Head of caudate nucleus (tissue), 42 donors: ENCODE data around the gene SARNP.
A peak's percentile ranks its signal among the peaks of the same experiment; 100 is the strongest.

ENCODE experiments used
- DNase-seq, 42 donors: peaks; one replicate each; pipeline versions ENCODE4 v3.0.0 to v3.0.0-alpha.2; 2020 to 2021; ENCODE audit warnings: mixed read lengths in 7 of 42
- intact Hi-C: fragments of 100-400 bp; cut with DNase I; formaldehyde crosslinking; loops from one replicate; pipeline ENCODE4 v1.15.0; 2022

Gene SARNP

GRCh38 chr12:55733858-55734257 is 83.7 kb downstream of the SARNP start:
- no peak for DNase-seq
- intact Hi-C loops: no loop called here

DNA sequence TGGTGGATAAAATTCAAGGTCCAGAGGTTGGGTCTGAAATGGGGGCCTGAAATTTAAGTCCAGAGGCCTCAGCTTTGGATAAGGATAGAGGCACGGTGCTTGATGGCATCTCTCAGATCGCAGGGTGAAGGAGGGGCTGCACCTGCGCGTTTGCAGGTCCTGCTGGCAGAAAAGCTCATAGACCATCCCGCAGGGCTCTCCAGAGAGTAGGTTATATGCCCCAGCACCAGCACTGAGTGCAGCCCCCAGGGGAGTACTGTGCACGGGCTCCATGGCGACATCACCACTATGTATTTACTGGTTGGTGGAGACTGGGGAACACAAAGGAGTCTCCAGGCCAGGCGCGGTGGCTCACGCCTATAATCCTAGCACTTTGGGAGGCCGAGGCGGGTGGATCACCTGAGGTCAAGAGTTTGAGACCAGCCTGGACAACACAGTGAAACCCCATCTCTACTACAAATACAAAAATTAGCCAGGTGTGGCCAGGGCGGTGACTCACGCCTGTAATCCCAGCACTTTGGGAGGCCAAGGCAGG is 84.4 kb downstream of the SARNP start:
- intact Hi-C loops: no loop called here
- DNase-seq: no peak

- intact Hi-C loops: no loop called here
- no peak for DNase-seq
Observed at GRCh38 chr12:55732288-55732687, 85.2 kb downstream of the SARNP start.

GRCh38 chr12:55729819-55730818 is 87.4 kb downstream of the SARNP start:
- DNase-seq: peak in 41 of 42 donors; percentile 42 to 90 (median 75)
- intact Hi-C loops: loop anchor here (5.0 kb wide), 1 partner anchor 197 kb away; the partner anchor contains the start of gene PYM1

DNA sequence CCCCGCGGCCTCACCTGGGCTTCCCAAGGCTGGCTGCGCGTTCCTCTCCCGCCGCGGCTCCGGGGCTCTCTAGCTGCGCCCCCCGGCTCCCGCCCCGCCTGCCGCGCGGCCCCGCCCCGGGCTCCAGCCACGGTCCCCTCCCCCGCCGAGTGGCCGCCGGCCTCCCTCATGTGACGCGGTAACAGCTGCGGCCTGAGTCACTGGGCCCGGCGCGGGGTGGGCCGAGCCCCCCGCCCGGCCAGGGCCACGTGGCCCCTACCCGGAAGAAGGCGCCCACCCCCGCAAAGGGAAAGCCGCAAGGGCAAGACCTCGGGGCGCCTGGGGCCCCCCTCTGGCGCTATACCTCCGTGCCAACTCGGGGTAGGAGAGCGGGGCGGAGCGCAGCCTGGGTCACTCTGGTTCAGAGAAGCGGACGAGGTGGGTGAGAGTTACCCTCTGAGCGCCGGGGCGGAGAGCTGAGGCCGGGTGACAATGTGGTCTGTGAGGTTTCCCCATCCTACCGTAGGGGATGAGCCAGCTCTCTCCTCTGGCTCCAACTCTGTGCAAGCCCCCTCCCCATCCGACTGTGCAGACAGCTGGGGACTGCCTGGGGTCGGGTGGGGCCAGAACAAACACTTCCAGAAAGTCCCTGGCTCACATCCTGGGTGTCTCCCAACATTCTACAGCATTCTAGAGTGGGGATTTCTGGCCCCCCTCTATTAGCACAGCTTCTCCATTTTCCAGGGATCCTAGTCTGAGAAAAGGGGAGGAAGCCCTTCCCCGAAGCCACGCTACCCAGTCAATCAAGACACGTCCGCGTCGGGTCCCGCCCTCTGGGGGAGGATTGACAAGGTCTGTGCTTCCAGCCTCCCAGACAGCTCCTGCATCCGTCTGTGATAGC is 88.3 kb downstream of the SARNP start, which contains the start of gene CD63:
Gene CD63 (minus strand): TSS at position 71 of the 880 bp plus-strand sequence. CDS start 668 bp downstream, outside the sequence.
- intact Hi-C loops: loop anchor here (5.0 kb wide), 1 partner anchor 198 kb away; the partner anchor contains the start of gene PYM1
- peak; percentile 86 to 98 (median 94) for DNase-seq

DNA sequence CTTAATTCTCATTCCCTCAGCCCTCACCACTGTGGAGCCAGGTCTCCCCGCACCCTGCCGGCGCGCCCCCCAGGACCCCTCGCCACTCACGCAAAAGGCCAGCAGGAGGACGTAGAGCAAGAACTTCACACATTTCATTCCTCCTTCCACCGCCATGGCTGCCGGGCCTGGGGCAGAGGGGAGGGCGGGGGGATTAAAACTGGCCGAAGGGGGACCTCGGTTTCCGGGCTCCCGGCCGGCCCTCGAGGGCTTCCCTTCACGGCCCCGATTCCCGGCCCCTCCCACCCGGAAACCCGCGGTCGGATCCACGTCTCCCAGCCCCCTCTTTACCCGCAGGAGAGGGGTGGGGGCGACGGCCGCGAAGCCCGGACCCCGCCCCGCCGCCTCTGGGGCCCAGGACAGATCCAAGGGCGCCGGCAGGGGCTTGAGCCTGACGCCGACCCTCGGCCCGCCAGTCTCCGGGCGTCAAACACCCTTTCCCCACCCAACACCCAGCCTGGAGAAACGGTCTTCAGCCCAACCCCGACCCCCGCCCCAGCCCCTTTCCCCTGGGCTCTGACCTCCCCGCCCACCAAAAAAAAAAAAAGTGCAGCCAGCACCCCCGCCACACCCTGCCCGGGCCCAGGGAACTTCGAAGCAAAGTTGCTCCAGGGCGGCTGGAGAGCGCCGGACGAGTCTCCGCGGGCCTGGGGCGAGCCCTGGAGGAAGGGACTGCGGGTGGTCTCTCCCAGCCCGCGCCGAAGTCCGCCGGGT is 89.2 kb downstream of the SARNP start:
- peak; percentile 52 to 91 (median 78) for DNase-seq
- intact Hi-C loops: loop anchor here (5.0 kb wide), 1 partner anchor 199 kb away; the partner anchor contains the start of gene PYM1

GRCh38 chr12:55727643-55728185 is 89.8 kb downstream of the SARNP start:
- peak in 10 of 42 donors; percentile 26 to 75 (median 44) for DNase-seq

GRCh38 chr12:55726971-55727370 is 90.6 kb downstream of the SARNP start:
- peak in 1 of 42 donors; percentile 27 for DNase-seq

More at GRCh38 chr12:55727643-55728185, 89.8 kb downstream of the SARNP start:
- intact Hi-C loops: loop anchor here (5.0 kb wide), 1 partner anchor 200 kb away; the partner anchor contains the start of gene PYM1

DNA sequence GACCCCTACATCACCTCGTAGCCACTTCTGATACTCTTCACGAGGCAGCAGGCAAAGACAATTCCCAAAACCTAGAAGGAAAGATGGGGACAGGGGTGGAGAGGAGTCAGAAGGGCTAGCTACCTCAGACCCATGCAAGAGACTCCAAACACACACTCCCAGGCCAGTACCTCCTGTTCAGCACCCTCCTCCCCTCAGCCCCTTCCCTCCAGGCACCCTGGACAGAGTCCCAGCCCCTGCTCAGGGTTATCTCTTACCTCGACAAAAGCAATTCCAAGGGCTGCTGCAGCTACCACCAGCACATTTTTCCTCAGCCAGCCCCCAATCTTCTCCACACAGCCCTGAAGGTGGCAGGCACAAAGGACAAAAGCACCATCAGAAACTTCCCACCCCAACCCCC is 92.0 kb downstream of the SARNP start:
- peak in 2 of 42 donors; percentile 7 to 8 for DNase-seq
- intact Hi-C loops: loop anchor here (5.0 kb wide), 1 partner anchor 202 kb away; the partner anchor contains the start of gene PYM1

More at GRCh38 chr12:55726971-55727370, 90.6 kb downstream of the SARNP start:
- intact Hi-C loops: loop anchor here (5.0 kb wide), 1 partner anchor 200 kb away; the partner anchor contains the start of gene PYM1

GRCh38 chr12:55724940-55725309 is 92.6 kb downstream of the SARNP start:
- peak in 2 of 42 donors; percentile 16 to 27 for DNase-seq

DNA sequence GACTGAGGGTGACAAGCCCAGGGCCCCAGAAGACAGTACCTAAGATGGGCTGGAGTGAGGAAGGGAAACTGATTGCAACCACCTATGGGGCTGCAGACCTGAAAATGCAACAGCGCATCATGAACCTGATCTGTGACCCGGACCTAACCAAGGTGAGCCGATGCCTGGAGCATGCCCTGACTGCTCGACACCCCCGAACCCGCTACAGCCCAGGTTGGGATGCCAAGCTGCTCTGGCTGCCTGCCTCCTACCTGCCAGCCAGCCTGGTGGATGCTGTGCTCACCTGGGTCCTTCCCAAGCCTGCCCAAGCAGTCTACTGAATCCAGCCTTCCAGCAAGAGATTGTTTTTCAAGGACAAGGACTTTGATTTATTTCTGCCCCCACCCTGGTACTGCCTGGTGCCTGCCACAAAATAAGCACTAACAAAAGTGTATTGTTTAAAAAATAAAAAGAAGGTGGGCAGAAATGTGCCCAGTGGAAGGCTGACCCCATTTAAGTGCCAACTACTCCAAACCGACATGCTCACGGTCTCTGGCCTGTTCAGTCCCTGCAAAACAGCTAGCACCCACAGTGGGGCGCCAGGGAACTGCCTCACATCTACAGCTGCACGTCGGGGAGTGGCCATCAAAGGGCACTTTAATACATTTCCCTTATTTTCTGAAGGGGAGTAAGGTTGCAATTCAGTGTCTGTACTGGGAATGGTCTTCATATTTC is 93.1 kb downstream of the SARNP start:
- DNase-seq: peak in 40 of 42 donors; percentile 60 to 89 (median 73)
- intact Hi-C loops: no loop called here

More at GRCh38 chr12:55724940-55725309, 92.6 kb downstream of the SARNP start:
- intact Hi-C loops: loop anchor here (5.0 kb wide), 1 partner anchor 202 kb away; the partner anchor contains the start of gene PYM1

DNA sequence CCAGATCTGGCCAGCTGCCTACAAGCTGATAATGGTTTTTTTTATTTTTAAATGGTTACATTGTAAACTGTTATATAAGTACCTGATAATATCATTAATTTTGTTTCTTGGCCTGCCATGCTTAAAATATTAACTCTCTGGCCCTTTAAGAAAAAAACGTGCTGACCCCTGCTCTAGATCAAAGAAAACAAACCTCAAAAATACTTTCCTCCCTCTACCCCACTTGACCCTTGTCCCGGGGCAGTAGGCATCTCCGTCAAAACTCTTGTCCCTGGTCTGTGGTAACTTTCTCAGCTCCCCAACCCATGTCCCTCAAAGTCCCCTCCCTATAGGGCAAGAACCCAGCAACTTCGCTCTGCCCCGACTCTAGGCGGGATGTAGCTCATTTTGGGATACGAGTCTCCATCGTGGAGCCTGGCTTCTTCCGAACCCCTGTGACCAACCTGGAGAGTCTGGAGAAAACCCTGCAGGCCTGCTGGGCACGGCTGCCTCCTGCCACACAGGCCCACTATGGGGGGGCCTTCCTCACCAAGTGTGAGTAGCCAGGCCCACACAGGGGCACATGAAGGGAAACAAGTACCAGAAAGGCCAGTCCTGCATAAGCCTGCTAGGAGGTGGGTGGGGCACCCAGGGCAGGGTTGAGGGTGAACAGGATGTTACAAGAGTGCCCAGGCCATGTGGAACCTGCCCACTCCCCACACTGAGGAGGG is 93.9 kb downstream of the SARNP start:
- intact Hi-C loops: no loop called here
- DNase-seq: peak in 2 of 42 donors; percentile 16 to 32

GRCh38 chr12:55722948-55723347 is 94.6 kb downstream of the SARNP start:
- intact Hi-C loops: no loop called here
- peak in 2 of 42 donors; percentile 16 to 29 for DNase-seq

GRCh38 chr12:55721601-55722213 is 95.8 kb downstream of the SARNP start:
- peak in 5 of 42 donors; percentile 49 to 70 (median 56) for DNase-seq
- intact Hi-C loops: no loop called here

- intact Hi-C loops: no loop called here
- DNase-seq: peak in 40 of 42 donors; percentile 42 to 93 (median 67)
Observed at GRCh38 chr12:55720894-55721444, 96.6 kb downstream of the SARNP start.
